COLO668 (cell line): ENCODE data around the gene GFAP.

Source experiments
- DNase-seq: peaks from one replicate; lab custom pipeline; 2025; ENCODE audit not compliant: unreplicated experiment; lab: John Stamatoyannopoulos, UW

The GFAP gene

GRCh38 chr17:44867841-44868240 is 47.5 kb downstream of the GFAP start:
- no peak for DNase-seq

GRCh38 chr17:44865931-44866330 is 49.4 kb downstream of the GFAP start:
- no peak for DNase-seq

- peak; percentile 39 for DNase-seq
These were observed 50.1 kb downstream of the GFAP start for GRCh38 chr17:44865231-44865660.

- no peak for DNase-seq
These were observed 50.5 kb downstream of the GFAP start for GRCh38 chr17:44864831-44865230.

GRCh38 chr17:44863061-44863918 is 52.0 kb downstream of the GFAP start:
- DNase-seq = no peak

GRCh38 chr17:44862278-44862914 is 52.9 kb downstream of the GFAP start:
- no peak for DNase-seq

- DNase-seq = no peak
These were observed 55.6 kb downstream of the GFAP start for GRCh38 chr17:44859701-44860100.

- no peak for DNase-seq
These were observed 61.1 kb downstream of the GFAP start for GRCh38 chr17:44854192-44854591.
